ENCODE results near the gene COPB2.

Gene COPB2

DNA sequence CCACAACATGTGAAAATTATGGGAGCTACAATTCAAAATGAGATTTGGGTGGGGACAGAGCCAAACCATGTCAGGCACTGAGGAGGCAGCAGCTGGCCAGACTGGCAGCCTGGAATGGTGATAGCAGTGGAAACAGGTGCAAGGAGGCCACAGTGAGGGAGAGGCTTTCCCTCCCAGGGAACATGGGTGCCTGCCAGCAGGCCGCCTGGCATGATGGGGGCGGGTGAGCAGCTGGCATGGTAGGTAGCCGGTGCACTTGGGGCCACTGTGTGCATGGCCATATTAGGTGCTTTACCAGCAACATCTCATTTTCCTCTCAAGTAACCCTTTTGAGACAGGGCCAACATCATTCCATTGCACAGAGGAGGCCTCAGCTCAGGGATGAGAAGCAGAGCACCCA, 63.9 kb downstream of the COPB2 start:
- Histone ChIP-seq H3K9me3 (ENCODE audit: control insufficient read depth, insufficient read depth, low read length) (no peaks in the 10 kb centered on the region), H3K79me2 (ENCODE audit: control insufficient read depth, low read length) (no peaks in the 10 kb centered on the region)

GRCh38 chr3:139324456-139324855, 65.0 kb downstream of the COPB2 start:
- H3K9me3 ChIP-seq (ENCODE audit: control insufficient read depth, insufficient read depth, low read length): no peaks in the 10 kb centered on the region
- TF ChIP-seq EZH2phosphoT487 (IDR thresholded peaks at IDR 0.05; ENCODE audit: borderline replicate concordance, low read length) (no peak), CTCF (IDR thresholded peaks at IDR 0.05; ENCODE audit: low read depth, low read length, poor library complexity, severe bottlenecking) (no peak)
- H3K9me2 ChIP-seq (replicated peaks; ENCODE audit: control insufficient read depth, low read length): no peaks in the 10 kb centered on the region
- H4K20me1 ChIP-seq (ENCODE audit: control insufficient read depth, insufficient read depth, low read depth, low read length): no peaks in the 10 kb centered on the region
- H3K79me2 ChIP-seq (ENCODE audit: control insufficient read depth, low read length): no peaks in the 10 kb centered on the region
- no peak overlapping the region for H3K27ac ChIP-seq (ENCODE audit: low read depth, low read length)
- H3K36me3 ChIP-seq (ENCODE audit: control insufficient read depth, low read length): no peaks in the 10 kb centered on the region
- H3K4me2 ChIP-seq (ENCODE audit: low read length): no peak overlapping the region
- H3K27me3 ChIP-seq (ENCODE audit: control insufficient read depth, low read length): peaks cover under 1% of the 10 kb centered on the region; the same call in 1 of the 2 replicates
- no peak overlapping the region for H3K4me3 ChIP-seq (ENCODE audit: low read length)
- H3F3A ChIP-seq (ENCODE audit: control insufficient read depth, insufficient read depth): no peaks in the 10 kb centered on the region
- H3K4me1 ChIP-seq (ENCODE audit: control insufficient read depth, low read length): peaks cover 5% of the 10 kb centered on the region; the same call in 1 of the 2 replicates

More for the DNA sequence above, 63.9 kb downstream of the COPB2 start:
- TF ChIP-seq EZH2phosphoT487 (IDR thresholded peaks at IDR 0.05; ENCODE audit: borderline replicate concordance, low read length) (no peak), CTCF (IDR thresholded peaks at IDR 0.05; ENCODE audit: low read depth, low read length, poor library complexity, severe bottlenecking) (no peak)
- Histone ChIP-seq H3K27ac (ENCODE audit: low read depth, low read length) (no peak overlapping the region), H3K4me2 (ENCODE audit: low read length) (no peak overlapping the region), H3F3A (ENCODE audit: control insufficient read depth, insufficient read depth) (no peaks in the 10 kb centered on the region), H3K36me3 (ENCODE audit: control insufficient read depth, low read length) (no peaks in the 10 kb centered on the region), H4K20me1 (ENCODE audit: control insufficient read depth, insufficient read depth, low read depth, low read length) (no peaks in the 10 kb centered on the region), H3K4me1 (ENCODE audit: control insufficient read depth, low read length) (peaks cover 6% of the 10 kb centered on the region; the same call in 1 of the 2 replicates), H3K9me2 (replicated peaks; ENCODE audit: control insufficient read depth, low read length) (no peaks in the 10 kb centered on the region), H3K27me3 (ENCODE audit: control insufficient read depth, low read length) (peaks cover 5% of the 10 kb centered on the region; the same call in 1 of the 2 replicates), H3K4me3 (ENCODE audit: low read length) (no peak overlapping the region)

DNA sequence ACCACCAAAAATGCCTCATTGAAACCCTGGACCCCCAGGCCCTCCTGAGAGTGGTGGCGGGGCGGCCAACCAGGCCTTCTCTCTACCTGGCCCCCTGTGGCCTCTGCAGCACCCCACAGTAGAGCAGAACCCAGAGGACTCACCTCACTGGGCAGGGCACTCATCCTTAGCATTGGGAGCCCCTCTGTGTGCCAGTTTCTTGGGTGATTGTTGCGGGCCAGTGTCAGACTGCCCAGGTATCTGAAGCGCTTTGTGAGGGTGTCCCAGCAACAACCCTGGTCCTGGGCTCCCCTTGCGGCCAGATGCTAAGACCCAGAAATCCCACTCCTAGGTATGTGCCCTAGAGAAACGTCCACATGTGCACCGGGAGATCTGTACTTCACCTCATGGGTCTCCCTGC, 66.3 kb downstream of the COPB2 start:
- Histone ChIP-seq H4K20me1 (ENCODE audit: control insufficient read depth, insufficient read depth, low read depth, low read length) (no peaks in the 10 kb centered on the region), H3K9me3 (ENCODE audit: control insufficient read depth, insufficient read depth, low read length) (no peaks in the 10 kb centered on the region), H3F3A (ENCODE audit: control insufficient read depth, insufficient read depth) (no peaks in the 10 kb centered on the region), H3K9me2 (replicated peaks; ENCODE audit: control insufficient read depth, low read length) (no peaks in the 10 kb centered on the region), H3K27ac (ENCODE audit: low read depth, low read length) (no peak overlapping the region), H3K27me3 (ENCODE audit: control insufficient read depth, low read length) (no peaks in the 10 kb centered on the region), H3K4me2 (ENCODE audit: low read length) (no peak overlapping the region), H3K79me2 (ENCODE audit: control insufficient read depth, low read length) (no peaks in the 10 kb centered on the region), H3K4me1 (ENCODE audit: control insufficient read depth, low read length) (no peaks in the 10 kb centered on the region), H3K4me3 (ENCODE audit: low read length) (no peak overlapping the region), H3K36me3 (ENCODE audit: control insufficient read depth, low read length) (no peaks in the 10 kb centered on the region)
- TF ChIP-seq EZH2phosphoT487 (IDR thresholded peaks at IDR 0.05; ENCODE audit: borderline replicate concordance, low read length) (no peak), CTCF (IDR thresholded peaks at IDR 0.05; ENCODE audit: low read depth, low read length, poor library complexity, severe bottlenecking) (no peak)
